Upper lobe of left lung (tissue), 4 donors: ENCODE results near the gene COX5A.

ENCODE experiments used
- CTCF ChIP-seq, 6 experiments: fragments of 450-650 bp in 4 of 6; fragments of 200-600 bp in 2 of 6; sonication (generic) in 2 of 6; IDR thresholded peaks; one replicate each; pipeline ENCODE4 v1.5.1; 2016 to 2019; ENCODE audit warnings: antibody characterized with exemption in 6 of 6
- EP300 ChIP-seq, 4 donors: sonication (generic); formaldehyde crosslinking; IDR thresholded peaks; one replicate each; pipeline ENCODE4 v1.5.1; 2017; ENCODE audit warnings: antibody characterized with exemption in 4 of 4, control low read depth in 2 of 4
- POLR2A ChIP-seq, 4 donors: fragments of 450-650 bp; IDR thresholded peaks; one replicate each; pipeline ENCODE4 v1.5.1; 2016 to 2017; ENCODE audit warnings: antibody characterized with exemption in 4 of 4, mild to moderate bottlenecking in 2 of 4

GRCh38 chr15:74901612-74902063 lies 36.2 kb downstream of the COX5A start:
- TF ChIP-seq CTCF (IDR thresholded peaks at IDR 0.05) (peak; percentile 63 to 97 (median 83)), POLR2A (IDR thresholded peaks at IDR 0.05) (no peak), EP300 (IDR thresholded peaks at IDR 0.05) (no peak)
